Measurements from ENCODE around the gene IMMP2L.

Gene IMMP2L

DNA sequence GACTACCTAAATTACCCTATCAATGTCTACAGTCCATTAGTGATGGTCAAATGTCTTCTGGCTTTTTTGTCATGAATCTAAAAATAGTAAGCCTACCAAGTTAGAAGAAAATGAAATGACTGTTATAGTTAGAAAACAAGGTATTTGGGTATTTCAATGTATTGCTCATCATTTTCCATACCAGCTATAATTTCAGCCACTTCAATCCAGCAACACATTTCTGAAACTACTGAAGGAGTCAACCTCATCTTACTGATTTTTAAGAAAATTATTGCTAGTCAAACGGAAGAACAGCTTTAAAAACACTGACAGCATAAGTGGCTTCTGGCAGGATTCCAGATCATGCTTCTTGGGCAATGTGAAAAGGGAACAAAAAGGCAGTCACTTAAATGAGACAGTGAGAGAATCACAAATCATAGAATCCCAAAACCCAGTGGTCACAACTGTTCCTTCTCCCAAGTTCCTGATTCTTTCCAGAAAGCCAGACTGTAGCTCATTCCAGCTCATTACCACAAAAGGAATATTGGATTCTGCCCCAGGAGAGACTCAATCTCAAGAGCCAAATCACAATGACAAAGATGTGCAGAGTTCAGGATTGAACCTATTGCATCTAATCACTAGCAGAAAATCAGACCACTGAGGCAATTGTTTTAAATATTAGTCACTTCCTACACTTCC is 532.6 kb downstream of the IMMP2L start:
- DNase-seq (ENCODE audit: low spot score): peak; percentile 53

- no peak for DNase-seq (ENCODE audit: low spot score)
Measured at GRCh38 chr7:111029141-111029572, 533.1 kb downstream of the IMMP2L start.

GRCh38 chr7:111027396-111027795 is 534.9 kb downstream of the IMMP2L start:
- no peak for DNase-seq (ENCODE audit: low spot score)

- no peak for DNase-seq (ENCODE audit: low spot score)
Measured at GRCh38 chr7:111026806-111027205, 535.5 kb downstream of the IMMP2L start.

- DNase-seq (ENCODE audit: low spot score): no peak
Measured at GRCh38 chr7:111026343-111026742, 535.9 kb downstream of the IMMP2L start.

DNA sequence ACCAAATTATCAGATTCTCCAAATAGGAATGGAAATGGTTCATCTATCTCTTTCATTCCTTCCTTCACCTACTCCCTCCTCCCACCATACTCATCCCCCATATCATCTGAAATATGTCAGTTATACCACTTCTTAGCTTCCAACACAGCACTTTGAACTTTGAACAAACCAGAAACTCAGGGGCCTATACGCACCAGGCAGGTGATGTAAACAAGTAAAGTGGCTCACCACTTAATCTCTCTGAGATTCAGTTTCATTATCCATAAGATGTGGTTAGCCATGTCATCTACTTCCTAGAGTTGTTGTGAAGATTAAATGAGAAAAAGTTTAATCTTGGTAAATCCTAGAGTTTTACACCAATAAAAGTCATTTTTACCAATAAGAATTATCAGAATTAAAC is 537.3 kb downstream of the IMMP2L start:
- DNase-seq (ENCODE audit: low spot score): no peak

GRCh38 chr7:111018960-111019736 is 543.1 kb downstream of the IMMP2L start:
- DNase-seq (ENCODE audit: low spot score): no peak

GRCh38 chr7:111018447-111018846 is 543.8 kb downstream of the IMMP2L start:
- DNase-seq (ENCODE audit: low spot score): no peak

DNA sequence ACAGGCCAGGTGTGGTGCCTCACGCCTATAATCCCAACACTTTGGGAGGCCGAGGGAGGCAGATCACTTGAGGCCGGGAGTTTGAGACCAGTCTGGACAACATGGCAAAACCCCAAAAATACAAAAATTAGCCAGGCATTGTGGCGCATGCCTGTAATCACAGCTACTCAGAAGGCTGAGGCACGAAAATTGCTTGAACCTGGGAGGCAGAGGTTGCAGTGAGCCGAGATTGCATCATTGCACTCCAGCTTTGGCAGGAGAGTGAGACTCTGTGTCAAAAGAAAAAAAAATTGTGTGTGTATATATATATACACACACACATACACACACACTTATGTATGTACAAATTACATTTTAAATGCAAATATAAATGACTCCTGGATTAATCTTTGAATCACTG is 548.2 kb downstream of the IMMP2L start:
- no peak for DNase-seq (ENCODE audit: low spot score)

DNA sequence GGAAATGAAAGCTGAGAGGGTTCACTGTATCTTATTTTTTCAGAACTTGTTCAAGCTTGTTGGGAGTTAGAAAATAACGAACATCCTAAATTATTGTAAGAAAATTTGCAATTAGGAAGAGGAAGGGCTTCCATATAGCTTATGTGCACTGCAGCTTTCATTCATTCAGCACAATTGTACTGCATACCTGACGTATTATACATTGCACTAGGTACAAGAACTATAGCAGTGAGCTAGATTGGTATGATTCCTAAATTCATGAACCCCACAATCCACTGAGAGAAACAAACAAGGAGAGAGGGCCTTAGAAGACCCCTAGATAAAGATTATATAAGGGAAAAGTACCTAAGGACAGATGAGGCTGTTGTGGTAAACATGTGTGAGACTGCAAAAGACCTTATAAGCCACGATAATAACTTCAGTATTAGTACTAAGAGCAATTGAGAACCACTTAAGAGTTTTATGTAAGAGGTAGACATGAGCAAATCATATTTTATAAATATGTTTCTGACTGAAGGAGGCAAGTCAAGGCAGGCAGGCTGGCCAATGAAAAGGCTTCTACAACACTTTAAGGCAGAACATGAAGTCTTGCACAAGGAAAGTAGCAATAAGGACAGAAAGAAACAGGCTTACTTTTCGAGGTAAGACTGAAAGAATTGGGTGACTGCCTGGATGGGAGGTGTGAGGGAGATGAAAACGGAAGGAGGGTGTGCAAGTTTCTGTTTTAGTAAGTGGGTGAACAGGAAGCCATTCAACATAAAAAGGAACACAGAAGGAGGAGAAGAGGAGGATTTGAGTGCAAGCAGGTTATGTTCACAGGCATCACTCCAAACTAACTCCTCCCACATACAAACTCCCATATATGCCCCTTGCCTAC is 549.3 kb downstream of the IMMP2L start:
- DNase-seq (ENCODE audit: low spot score): peak; percentile 3

DNA sequence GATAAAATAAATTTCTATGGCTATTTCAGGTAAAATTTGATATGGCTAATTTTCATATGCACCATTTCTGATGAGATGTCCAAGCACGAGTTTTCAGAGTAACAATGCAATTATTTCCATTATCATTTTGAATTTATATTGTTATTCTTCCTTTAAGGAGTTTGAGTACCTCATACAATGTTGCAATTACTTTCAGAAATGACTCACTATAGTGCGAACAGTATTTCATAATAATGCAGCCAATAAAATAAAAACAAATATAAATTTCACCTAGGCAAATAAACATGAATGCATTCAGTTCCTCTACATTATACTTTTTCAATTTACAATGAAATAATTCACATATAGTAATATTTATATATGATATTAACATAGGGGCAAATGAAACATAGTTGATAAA is 550.1 kb downstream of the IMMP2L start:
- no peak for DNase-seq (ENCODE audit: low spot score)

DNA sequence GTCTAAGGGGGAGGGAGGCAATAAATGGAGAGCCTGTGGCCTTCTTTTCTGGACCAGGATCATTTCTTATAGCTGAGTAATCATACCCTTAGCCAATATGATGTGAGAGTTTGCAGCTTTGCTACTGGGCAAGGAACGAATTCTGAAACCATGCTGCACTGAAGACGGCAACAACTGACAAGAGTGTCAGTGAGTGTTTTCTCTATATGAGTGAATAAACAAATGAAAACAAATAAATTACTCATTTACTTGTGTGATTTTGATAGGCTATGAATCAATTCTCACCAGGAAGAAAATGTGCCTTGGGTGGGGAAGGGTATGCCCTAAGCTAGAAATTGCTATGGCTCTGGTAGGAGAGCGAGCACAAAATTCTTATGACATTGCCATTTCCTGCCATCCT is 550.8 kb downstream of the IMMP2L start:
- DNase-seq (ENCODE audit: low spot score): no peak

- no peak for DNase-seq (ENCODE audit: low spot score)
Measured at GRCh38 chr7:111010798-111011197, 551.5 kb downstream of the IMMP2L start.

DNA sequence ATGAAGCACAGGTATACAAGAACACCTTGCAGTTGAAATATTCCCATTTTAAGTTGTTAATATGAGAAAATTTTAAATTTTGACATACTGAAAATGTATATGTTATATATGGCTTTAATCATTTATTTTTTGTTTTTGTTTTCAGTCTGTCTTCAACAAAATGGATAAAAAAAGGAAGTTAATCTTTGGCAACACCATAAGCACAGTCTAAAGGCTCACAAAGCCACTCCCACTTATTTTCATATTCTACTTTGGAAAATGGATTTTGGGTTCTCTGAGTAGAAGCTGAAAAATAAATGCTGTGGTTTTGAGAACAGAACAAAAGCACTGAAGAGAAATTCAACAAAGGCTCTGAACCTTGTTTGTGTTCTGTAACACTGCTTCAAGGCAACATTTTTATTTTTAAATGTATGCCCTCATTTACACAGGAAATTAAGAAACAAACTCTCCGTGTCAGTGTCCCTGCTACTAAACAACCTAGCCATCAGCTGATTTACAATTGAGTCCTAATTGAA is 552.7 kb downstream of the IMMP2L start:
- no peak for DNase-seq (ENCODE audit: low spot score)

- no peak for DNase-seq (ENCODE audit: low spot score)
Measured at GRCh38 chr7:111006691-111007090, 555.6 kb downstream of the IMMP2L start.

GRCh38 chr7:111006040-111006439 is 556.3 kb downstream of the IMMP2L start:
- DNase-seq (ENCODE audit: low spot score): no peak

GRCh38 chr7:111005445-111005844 is 556.8 kb downstream of the IMMP2L start:
- no peak for DNase-seq (ENCODE audit: low spot score)

DNA sequence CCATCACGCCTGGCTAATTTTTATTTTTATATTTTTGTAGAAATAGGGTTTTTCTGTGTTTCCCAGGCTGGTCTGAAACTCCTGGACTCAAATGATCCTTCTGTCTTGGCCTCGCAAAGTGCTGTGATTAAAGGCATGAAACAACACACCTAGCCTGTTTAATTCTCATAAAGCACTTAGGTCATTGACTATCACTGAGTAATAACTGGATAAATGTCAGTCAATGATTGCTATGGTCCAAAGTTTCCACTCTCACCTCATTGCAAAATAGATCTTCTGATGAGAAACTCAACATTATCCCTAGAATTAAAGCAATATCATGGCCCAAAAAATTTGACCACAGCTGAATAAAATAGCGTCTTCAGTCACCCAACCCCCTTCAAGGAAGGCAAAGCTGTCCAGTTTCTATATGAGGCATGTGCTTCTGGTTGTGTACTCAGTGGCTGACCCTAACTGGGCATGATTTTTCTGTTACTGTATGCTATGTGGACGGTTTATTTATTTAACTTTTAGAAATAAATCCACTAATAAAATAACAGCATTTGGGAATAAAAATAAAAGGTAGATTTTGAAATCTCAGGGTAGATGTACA is 557.9 kb downstream of the IMMP2L start:
- no peak for DNase-seq (ENCODE audit: low spot score)

GRCh38 chr7:111003883-111004282 is 558.4 kb downstream of the IMMP2L start:
- no peak for DNase-seq (ENCODE audit: low spot score)

DNA sequence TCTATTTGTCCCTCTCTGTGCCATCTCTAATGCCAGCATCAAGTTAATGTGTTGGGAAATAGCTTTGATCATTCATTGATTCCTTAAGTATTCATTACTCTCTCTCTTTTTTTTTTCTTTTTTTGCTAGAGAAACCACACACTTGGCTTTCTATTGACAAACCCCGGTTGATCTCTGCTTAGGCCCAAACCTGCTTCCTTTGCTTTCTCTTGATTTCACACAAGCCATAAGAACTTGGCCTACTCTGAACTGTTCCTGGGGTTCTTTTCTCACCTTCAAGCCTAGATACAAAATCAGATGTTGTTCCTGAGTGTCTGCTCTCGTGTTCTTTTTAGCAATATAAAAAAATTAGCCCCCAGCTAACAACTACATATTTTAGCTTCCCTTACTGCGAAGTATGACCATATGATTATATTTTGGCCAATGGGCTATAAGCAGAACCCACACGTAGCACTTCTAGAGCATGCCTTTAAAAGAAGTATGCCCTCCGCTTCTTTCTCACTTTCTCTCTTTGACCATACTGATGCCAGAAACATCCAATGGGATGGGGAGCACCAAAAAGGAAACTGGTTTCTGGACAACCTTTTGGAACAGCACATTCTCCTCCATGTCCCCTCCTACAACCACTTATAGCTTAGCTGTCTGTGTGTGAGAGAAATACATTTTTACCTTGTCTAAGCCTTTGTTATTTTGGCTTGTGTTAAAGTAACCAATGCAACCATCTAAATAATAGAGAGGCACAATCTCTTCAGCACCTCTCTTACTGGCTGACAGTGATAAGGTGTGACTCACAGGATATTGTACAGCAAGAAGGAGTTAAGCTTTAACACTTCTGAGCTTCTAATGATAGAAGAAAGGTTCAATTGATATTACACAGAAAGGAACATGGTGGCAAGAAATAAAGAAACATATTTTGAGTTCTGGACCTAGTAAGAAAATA is 568.0 kb downstream of the IMMP2L start:
- no peak for DNase-seq (ENCODE audit: low spot score)
